GM19240 (cell line): ENCODE measurements around the gene SPINK2.

Source experiments
- DNase-seq: peaks from one replicate; pipeline ENCODE4 v3.0.0; 2011; ENCODE audit warnings: low spot score; ENCODE audit not compliant: insufficient read length

Gene SPINK2

GRCh38 chr4:56799824-56800756 is 21.4 kb downstream of the SPINK2 start:
- peak; percentile 41 for DNase-seq

GRCh38 chr4:56799161-56799759 is 22.2 kb downstream of the SPINK2 start:
- no peak for DNase-seq

- DNase-seq, result no peak
These were observed 25.3 kb downstream of the SPINK2 start for GRCh38 chr4:56796211-56796610.

- DNase-seq, result no peak
These were observed 30.2 kb downstream of the SPINK2 start for GRCh38 chr4:56791316-56791715.

- DNase-seq, result no peak
These were observed 30.8 kb downstream of the SPINK2 start for GRCh38 chr4:56790691-56791091.

- no peak for DNase-seq
These were observed 33.4 kb downstream of the SPINK2 start for GRCh38 chr4:56788081-56788480.

GRCh38 chr4:56787380-56787779 is 34.1 kb downstream of the SPINK2 start:
- DNase-seq, result no peak

GRCh38 chr4:56786955-56787354 is 34.5 kb downstream of the SPINK2 start:
- no peak for DNase-seq

GRCh38 chr4:56783986-56784385 is 37.5 kb downstream of the SPINK2 start:
- DNase-seq, result no peak

GRCh38 chr4:56782019-56782418 is 39.5 kb downstream of the SPINK2 start:
- DNase-seq, result no peak

- DNase-seq, result no peak
These were observed 48.2 kb downstream of the SPINK2 start for GRCh38 chr4:56773346-56773745.

GRCh38 chr4:56772134-56772533 is 49.4 kb downstream of the SPINK2 start:
- DNase-seq, result no peak

- no peak for DNase-seq
These were observed 52.7 kb downstream of the SPINK2 start for GRCh38 chr4:56768763-56769162.

GRCh38 chr4:56768316-56768715 is 53.2 kb downstream of the SPINK2 start:
- DNase-seq, result no peak

- no peak for DNase-seq
These were observed 53.9 kb downstream of the SPINK2 start for GRCh38 chr4:56767567-56767966.

GRCh38 chr4:56764775-56765174 is 56.7 kb downstream of the SPINK2 start:
- DNase-seq, result no peak

- no peak for DNase-seq
These were observed 57.3 kb downstream of the SPINK2 start for GRCh38 chr4:56764223-56764622.

- no peak for DNase-seq
These were observed 58.8 kb downstream of the SPINK2 start for GRCh38 chr4:56762484-56763250.

GRCh38 chr4:56760183-56760582 is 61.3 kb downstream of the SPINK2 start:
- no peak for DNase-seq
